Parathyroid adenoma (tissue), 2 donors: ENCODE results near the gene TRIM25.

Experiments used
- H2AFZ ChIP-seq: fragments of 300-600 bp; sonication (generic); one replicate; pipeline ENCODE4 v1.7.0; 2017; ENCODE audit warnings: antibody characterized with exemption, mild to moderate bottlenecking
- H3K27ac ChIP-seq: fragments of 300-600 bp; sonication (generic); one replicate; pipeline ENCODE4 v1.7.0; 2017
- H3K27me3 ChIP-seq: fragments of 300-600 bp; sonication (generic); one replicate; pipeline ENCODE4 v1.7.0; 2017; ENCODE audit warnings: low read length; ENCODE audit not compliant: control insufficient read depth, insufficient read depth
- H3K36me3 ChIP-seq: fragments of 300-600 bp; sonication (generic); one replicate; pipeline ENCODE4 v1.7.0; 2017; ENCODE audit warnings: low read length; ENCODE audit not compliant: control insufficient read depth, insufficient read depth
- H3K4me1 ChIP-seq: fragments of 300-600 bp; sonication (generic); one replicate; pipeline ENCODE4 v1.7.0; 2017; ENCODE audit warnings: control low read depth
- H3K4me2 ChIP-seq: fragments of 300-600 bp; sonication (generic); one replicate; pipeline ENCODE4 v1.7.0; 2017; ENCODE audit warnings: low read length
- H3K4me3 ChIP-seq: fragments of 300-600 bp; sonication (generic); one replicate; pipeline ENCODE4 v1.7.0; 2017; ENCODE audit warnings: low read depth, low read length
- H3K79me2 ChIP-seq: fragments of 300-600 bp; sonication (generic); one replicate; pipeline ENCODE4 v1.7.0; 2017; ENCODE audit warnings: control low read depth
- H3K9ac ChIP-seq: fragments of 300-600 bp; sonication (generic); one replicate; pipeline ENCODE4 v1.7.0; 2017; ENCODE audit warnings: mild to moderate bottlenecking
- H3K9me3 ChIP-seq: fragments of 300-600 bp; sonication (generic); one replicate; pipeline ENCODE4 v1.7.0; 2017; ENCODE audit warnings: low read length; ENCODE audit not compliant: control insufficient read depth
- TF ChIP-seq, protein P1 (sequence below): fragments of 300-600 bp; sonication (generic); IDR thresholded peaks from one replicate; pipeline ENCODE4 v1.7.0; 2017; ENCODE audit warnings: antibody characterized with exemption, mild to moderate bottlenecking
- donor health status: primary hyperparathyroidism.

Gene TRIM25

DNA sequence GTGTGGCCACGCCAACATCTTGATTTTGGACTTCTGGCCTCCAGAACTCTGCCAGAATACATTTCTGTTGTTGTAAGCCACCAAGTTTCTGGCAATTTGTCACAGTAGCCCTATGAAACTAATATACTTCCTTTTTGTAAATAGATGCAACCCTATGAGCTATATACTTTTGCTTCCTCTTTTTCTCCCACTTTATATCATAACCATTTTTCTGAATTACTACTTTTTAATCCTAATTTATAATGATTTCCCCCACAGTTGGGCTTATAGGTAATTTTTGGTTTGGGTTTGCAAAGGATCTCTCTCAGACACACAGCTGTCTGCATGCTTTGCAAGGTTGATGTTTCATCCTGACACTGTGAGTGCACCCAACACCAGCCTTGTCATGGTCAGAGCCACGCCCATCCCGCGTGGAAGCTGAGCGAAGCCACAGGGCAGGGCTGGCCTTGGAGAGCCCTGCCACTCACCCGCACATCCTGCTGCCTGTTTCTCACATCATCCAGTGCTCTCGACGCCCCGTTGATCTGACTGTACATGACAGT, 5.8 kb downstream of the TRIM25 start:
- no peaks in the 10 kb centered on the region for H3K4me1 ChIP-seq
- H2AFZ ChIP-seq: no peak overlapping the region
- no peak overlapping the region for H3K4me3 ChIP-seq
- no peaks in the 10 kb centered on the region for H3K79me2 ChIP-seq
- no peak overlapping the region for H3K27ac ChIP-seq
- H3K27me3 ChIP-seq: no peaks in the 10 kb centered on the region
- no peaks in the 10 kb centered on the region for H3K36me3 ChIP-seq
- H3K4me2 ChIP-seq: no peak overlapping the region
- no peak overlapping the region for H3K9ac ChIP-seq
- no peaks in the 10 kb centered on the region for H3K9me3 ChIP-seq
- TF ChIP-seq, protein P1, sequence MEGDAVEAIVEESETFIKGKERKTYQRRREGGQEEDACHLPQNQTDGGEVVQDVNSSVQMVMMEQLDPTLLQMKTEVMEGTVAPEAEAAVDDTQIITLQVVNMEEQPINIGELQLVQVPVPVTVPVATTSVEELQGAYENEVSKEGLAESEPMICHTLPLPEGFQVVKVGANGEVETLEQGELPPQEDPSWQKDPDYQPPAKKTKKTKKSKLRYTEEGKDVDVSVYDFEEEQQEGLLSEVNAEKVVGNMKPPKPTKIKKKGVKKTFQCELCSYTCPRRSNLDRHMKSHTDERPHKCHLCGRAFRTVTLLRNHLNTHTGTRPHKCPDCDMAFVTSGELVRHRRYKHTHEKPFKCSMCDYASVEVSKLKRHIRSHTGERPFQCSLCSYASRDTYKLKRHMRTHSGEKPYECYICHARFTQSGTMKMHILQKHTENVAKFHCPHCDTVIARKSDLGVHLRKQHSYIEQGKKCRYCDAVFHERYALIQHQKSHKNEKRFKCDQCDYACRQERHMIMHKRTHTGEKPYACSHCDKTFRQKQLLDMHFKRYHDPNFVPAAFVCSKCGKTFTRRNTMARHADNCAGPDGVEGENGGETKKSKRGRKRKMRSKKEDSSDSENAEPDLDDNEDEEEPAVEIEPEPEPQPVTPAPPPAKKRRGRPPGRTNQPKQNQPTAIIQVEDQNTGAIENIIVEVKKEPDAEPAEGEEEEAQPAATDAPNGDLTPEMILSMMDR: no peak

GRCh38 chr17:56903560-56903959, 10.3 kb downstream of the TRIM25 start:
- H3K4me3 ChIP-seq: no peak overlapping the region
- no peak overlapping the region for H3K27ac ChIP-seq
- H3K27me3 ChIP-seq: no peaks in the 10 kb centered on the region
- TF ChIP-seq, protein P1: no peak
- H3K9me3 ChIP-seq: no peaks in the 10 kb centered on the region
- H3K36me3 ChIP-seq: no peaks in the 10 kb centered on the region
- H3K79me2 ChIP-seq: peaks cover 4% of the 10 kb centered on the region
- no peak overlapping the region for H2AFZ ChIP-seq
- no peak overlapping the region for H3K4me2 ChIP-seq
- no peak overlapping the region for H3K9ac ChIP-seq
- no peaks in the 10 kb centered on the region for H3K4me1 ChIP-seq

GRCh38 chr17:56902348-56902747, 11.5 kb downstream of the TRIM25 start:
- no peak overlapping the region for H3K27ac ChIP-seq
- H3K9me3 ChIP-seq: no peaks in the 10 kb centered on the region
- no peak overlapping the region for H2AFZ ChIP-seq

DNA sequence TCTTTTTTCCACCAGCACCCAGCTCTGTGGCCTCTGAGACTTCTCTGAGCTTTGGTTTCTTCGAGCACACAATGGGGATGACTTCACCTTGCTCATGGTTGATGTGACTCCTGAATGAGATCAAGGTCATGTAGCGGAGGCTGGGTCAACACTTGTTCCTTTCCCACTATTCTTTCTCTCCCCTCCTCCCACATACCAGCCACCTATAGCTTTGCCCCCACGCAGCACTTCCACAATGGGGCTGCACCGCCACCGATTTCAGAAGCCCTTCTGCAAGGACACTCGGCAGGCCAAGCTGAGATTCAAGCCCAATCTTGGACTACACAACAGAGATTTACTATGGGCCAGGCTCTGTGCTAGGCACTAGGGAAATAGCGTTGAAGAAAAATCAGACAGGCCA, 14.4 kb downstream of the TRIM25 start:
- Histone ChIP-seq H3K9me3 (no peaks in the 10 kb centered on the region), H3K27ac (no peak overlapping the region), H3K4me3 (no peak overlapping the region), H3K36me3 (no peaks in the 10 kb centered on the region), H3K4me1 (no peaks in the 10 kb centered on the region), H3K4me2 (no peak overlapping the region), H3K27me3 (no peaks in the 10 kb centered on the region), H3K79me2 (peaks cover 4% of the 10 kb centered on the region), H3K9ac (no peak overlapping the region), H2AFZ (no peak overlapping the region)
- TF ChIP-seq, protein P1: no peak

More at GRCh38 chr17:56902348-56902747, 11.5 kb downstream of the TRIM25 start:
- TF ChIP-seq, protein P1: no peak
- Histone ChIP-seq H3K36me3 (no peaks in the 10 kb centered on the region), H3K9ac (no peak overlapping the region), H3K79me2 (peaks cover 4% of the 10 kb centered on the region), H3K27me3 (no peaks in the 10 kb centered on the region), H3K4me3 (no peak overlapping the region), H3K4me2 (no peak overlapping the region), H3K4me1 (no peaks in the 10 kb centered on the region)

- no peaks in the 10 kb centered on the region for H3K4me1 ChIP-seq
- no peak overlapping the region for H3K9ac ChIP-seq
- no peaks in the 10 kb centered on the region for H3K36me3 ChIP-seq
- peaks cover 4% of the 10 kb centered on the region for H3K79me2 ChIP-seq
- H3K27me3 ChIP-seq: no peaks in the 10 kb centered on the region
- no peak overlapping the region for H2AFZ ChIP-seq
- no peak overlapping the region for H3K27ac ChIP-seq
- H3K4me3 ChIP-seq: no peak overlapping the region
- TF ChIP-seq, protein P1: no peak
- no peaks in the 10 kb centered on the region for H3K9me3 ChIP-seq
- H3K4me2 ChIP-seq: no peak overlapping the region
Measured at GRCh38 chr17:56898874-56899273, 15.0 kb downstream of the TRIM25 start.
